Measurements from ENCODE around the gene EVX1. TPM values are rescaled to one million over a fixed set of nuclear protein-coding genes. Genes with fewer than 3 reads are reported as not detected.
A peak's percentile ranks its signal among the peaks of the same experiment; 100 is the strongest.

The EVX1 gene
- total RNA-seq, 1 donor from 2014 or later, result not detected

GRCh38 chr7:27198138-27198841, 44.3 kb upstream of the EVX1 start:
- Histone ChIP-seq H3K9ac (no peak overlapping the region), H3F3A (ENCODE audit: low read depth) (peaks cover 16% of the 10 kb centered on the region), H3K79me2 (ENCODE audit: low read depth) (no peaks in the 10 kb centered on the region), H3K4me3 (no peak overlapping the region), H3K27ac (no peak overlapping the region), H3K9me3 (ENCODE audit: low read depth) (no peaks in the 10 kb centered on the region), H4K20me1 (ENCODE audit: low read depth) (peaks cover 81% of the 10 kb centered on the region), H3K27me3 (peaks cover 100% of the 10 kb centered on the region), H3K4me2 (no peak overlapping the region), H3K4me1 (no peaks in the 10 kb centered on the region), H3K36me3 (no peaks in the 10 kb centered on the region), H2AFZ (replicated peaks) (no peak overlapping the region)
- Mint-ChIP-seq H3K36me3 (no peaks in the 10 kb centered on the region), H3K4me1 (peaks cover 9% of the 10 kb centered on the region), H3K27me3 (ENCODE audit: insufficient read depth, low read depth) (peaks cover 87% of the 10 kb centered on the region), H3K27ac (no peak overlapping the region), H3K9me3 (peaks cover 6% of the 10 kb centered on the region), H3K4me3 (no peak overlapping the region)
- no peak for DNase-seq (ENCODE audit: low spot score)
- peak; percentile 62 for TF ChIP-seq EZH2phosphoT487 (IDR thresholded peaks at IDR 0.05)
- TF ChIP-seq CTCF (IDR thresholded peaks at IDR 0.05), result no peak
- peak; percentile 98 for TF ChIP-seq EZH2 (IDR thresholded peaks at IDR 0.05)

- peaks cover 16% of the 10 kb centered on the region for H3F3A ChIP-seq (ENCODE audit: low read depth)
- Mint-ChIP-seq H3K4me3 (peak overlapping the region; percentile 75), H3K4me1 (peaks cover 9% of the 10 kb centered on the region), H3K36me3 (no peaks in the 10 kb centered on the region), H3K9me3 (peaks cover 6% of the 10 kb centered on the region), H3K27me3 (ENCODE audit: insufficient read depth, low read depth) (peaks cover 87% of the 10 kb centered on the region), H3K27ac (no peak overlapping the region)
- H3K27ac ChIP-seq, result no peak overlapping the region
- H3K4me2 ChIP-seq, result peak overlapping the region; percentile 59
- H3K9me3 ChIP-seq (ENCODE audit: low read depth), result no peaks in the 10 kb centered on the region
- no peaks in the 10 kb centered on the region for H3K79me2 ChIP-seq (ENCODE audit: low read depth)
- DNase-seq (ENCODE audit: low spot score), result peak; percentile 67
- no peaks in the 10 kb centered on the region for H3K36me3 ChIP-seq
- no peaks in the 10 kb centered on the region for H3K4me1 ChIP-seq
- H2AFZ ChIP-seq (replicated peaks), result no peak overlapping the region
- peak; percentile 97 for TF ChIP-seq EZH2 (IDR thresholded peaks at IDR 0.05)
- TF ChIP-seq CTCF (IDR thresholded peaks at IDR 0.05), result no peak
- TF ChIP-seq EZH2phosphoT487 (IDR thresholded peaks at IDR 0.05), result peak; percentile 96
- H3K9ac ChIP-seq, result no peak overlapping the region
- H3K4me3 ChIP-seq, result peak overlapping the region; percentile 16
- H4K20me1 ChIP-seq (ENCODE audit: low read depth), result peaks cover 81% of the 10 kb centered on the region
- H3K27me3 ChIP-seq, result peaks cover 100% of the 10 kb centered on the region
Measured at GRCh38 chr7:27198871-27199801, 43.5 kb upstream of the EVX1 start.

GRCh38 chr7:27199849-27200760, 42.5 kb upstream of the EVX1 start, which contains the start of gene HOXA13:
HOXA13 (minus strand) TSS chr7:27200091; CDS start chr7:27200077, 14 bp downstream.
- Histone ChIP-seq H2AFZ (replicated peaks) (no peak within 1 kb of the TSS), H3K27ac (no peak within 1 kb of the TSS), H3K4me1 (no peaks in the 10 kb centered on the region), H4K20me1 (ENCODE audit: low read depth) (peaks cover 81% of the 10 kb centered on the region), H3K36me3 (no peaks in the 10 kb centered on the region), H3K4me2 (peak within 1 kb of the TSS; percentile 71), H3K9ac (no peak within 1 kb of the TSS), H3K79me2 (ENCODE audit: low read depth) (no peaks in the 10 kb centered on the region), H3K27me3 (peaks cover 100% of the 10 kb centered on the region), H3F3A (ENCODE audit: low read depth) (peaks cover 16% of the 10 kb centered on the region), H3K4me3 (peak within 1 kb of the TSS; percentile 35), H3K9me3 (ENCODE audit: low read depth) (no peaks in the 10 kb centered on the region)
- Mint-ChIP-seq H3K4me3 (peak within 1 kb of the TSS; percentile 86), H3K27ac (no peak within 1 kb of the TSS), H3K9me3 (peaks cover 6% of the 10 kb centered on the region), H3K4me1 (peaks cover 9% of the 10 kb centered on the region), H3K27me3 (ENCODE audit: insufficient read depth, low read depth) (peaks cover 86% of the 10 kb centered on the region), H3K36me3 (no peaks in the 10 kb centered on the region)
- TF ChIP-seq EZH2phosphoT487 (IDR thresholded peaks at IDR 0.05) (peak; percentile 96), CTCF (IDR thresholded peaks at IDR 0.05) (no peak), EZH2 (IDR thresholded peaks at IDR 0.05) (peak; percentile 88)
- DNase-seq (ENCODE audit: low spot score), result peak; percentile 75

Data from neural progenitor cell (in vitro differentiated cells).